HL-60 (cell line): ENCODE measurements around the gene MYO9B.

Experiments
- CTCF ChIP-seq: IDR thresholded peaks from one replicate; pipeline ENCODE4 v1.5.1; 2011; ENCODE audit warnings: low read length, control low read depth, inconsistent platforms; ENCODE audit not compliant: insufficient read depth
- GABPA ChIP-seq: IDR thresholded peaks from 2 replicates; pipeline ENCODE4 v1.6.1; 2012; ENCODE audit warnings: low read depth
- POLR2AphosphoS5 ChIP-seq: IDR thresholded peaks from 2 replicates; pipeline ENCODE4 v1.6.1; 2012; ENCODE audit warnings: low read depth
- SPI1 ChIP-seq: IDR thresholded peaks from 2 replicates; pipeline ENCODE4 v1.6.1; 2012; ENCODE audit warnings: low read depth, mild to moderate bottlenecking, borderline replicate concordance

- TF ChIP-seq CTCF = no peak
- TF ChIP-seq POLR2AphosphoS5 = no peak
- no peak for TF ChIP-seq GABPA
- TF ChIP-seq SPI1 = no peak
Observed at GRCh38 chr19:17114414-17114831, 38.8 kb downstream of the MYO9B start.
